NT2/D1 (cell line): ENCODE measurements around the gene RAB31.

Experiments
- DNase-seq: peaks from one replicate; pipeline ENCODE4 v3.0.0-alpha.2; 2011; ENCODE audit warnings: low read depth, low spot score
- H3K27me3 ChIP-seq: 2 replicates; pipeline ENCODE4 v1.6.0; 2011; ENCODE audit warnings: mild to moderate bottlenecking; ENCODE audit not compliant: insufficient read length, insufficient read depth
- H3K36me3 ChIP-seq: 2 replicates; pipeline ENCODE4 v1.6.1; 2011; ENCODE audit warnings: mild to moderate bottlenecking, low read length, mixed read lengths; ENCODE audit not compliant: insufficient read depth, insufficient read length
- H3K4me1 ChIP-seq: 2 replicates; pipeline ENCODE4 v1.5.1; 2011; ENCODE audit not compliant: insufficient read depth, insufficient read length
- H3K4me3 ChIP-seq: 2 replicates; pipeline ENCODE4 v1.5.1; 2011; ENCODE audit warnings: low read depth; ENCODE audit not compliant: insufficient read length
- H3K9ac ChIP-seq: 2 replicates; pipeline ENCODE4 v1.6.0; 2011; ENCODE audit warnings: low read depth; ENCODE audit not compliant: insufficient read length
- H3K9me3 ChIP-seq: 2 replicates; pipeline ENCODE4 v1.5.1; 2011; ENCODE audit warnings: mild to moderate bottlenecking, low read length; ENCODE audit not compliant: insufficient read depth
- SUZ12 ChIP-seq: IDR thresholded peaks from 2 replicates; pipeline ENCODE4 v1.6.1; 2011; ENCODE audit not compliant: insufficient read length, insufficient read depth; ENCODE audit errors: extremely low read depth
- YY1 ChIP-seq: IDR thresholded peaks from 2 replicates; pipeline ENCODE4 v1.6.1; 2011; ENCODE audit not compliant: insufficient read length, insufficient read depth
- ZNF274 ChIP-seq: IDR thresholded peaks from 2 replicates; pipeline ENCODE4 v1.6.1; 2011; ENCODE audit warnings: mild to moderate bottlenecking, low read depth, low read length

Gene RAB31

DNA sequence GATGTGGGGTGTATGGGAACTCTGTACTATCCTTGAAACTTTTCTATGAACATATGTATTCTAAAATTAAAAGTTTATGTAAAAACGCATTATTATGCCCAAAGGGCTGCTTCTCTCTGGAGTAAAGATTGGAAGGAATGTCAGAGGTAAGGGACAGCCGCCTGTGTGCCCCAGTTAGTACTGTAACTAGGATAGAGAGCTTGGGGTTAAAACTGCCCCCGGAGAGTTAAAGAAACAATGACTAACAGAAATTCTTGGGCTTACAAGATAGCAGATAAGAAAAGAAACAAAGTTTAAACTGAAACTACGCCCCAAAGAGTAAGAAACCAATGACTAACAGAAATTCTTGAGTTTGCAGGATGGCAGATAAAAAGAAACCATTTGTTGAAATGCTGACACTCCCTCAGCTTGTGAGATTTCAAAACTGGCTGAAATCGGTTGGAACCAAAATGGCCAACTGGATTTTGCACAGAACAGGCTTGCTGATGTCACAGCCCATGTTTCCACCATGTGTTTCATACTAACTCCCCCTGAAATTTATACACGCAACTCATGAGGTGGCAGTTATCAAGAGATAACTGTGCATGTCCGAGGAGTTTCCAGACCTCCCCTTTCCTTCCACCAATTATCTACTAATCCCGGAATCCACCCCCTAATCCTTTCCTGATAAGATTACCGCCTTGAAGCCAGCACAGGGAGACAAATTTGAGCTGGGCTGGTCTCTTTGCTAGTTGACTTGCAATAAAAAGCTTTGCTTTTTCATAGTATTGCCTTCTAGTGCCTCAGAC, 169.0 kb downstream of the RAB31 start:
- DNase-seq = no peak
- H3K9ac ChIP-seq = no peak overlapping the region
- no peaks in the 10 kb centered on the region for H3K36me3 ChIP-seq
- TF ChIP-seq ZNF274 (no peak), YY1 (no peak), SUZ12 (no peak)
- H3K4me1 ChIP-seq = no peaks in the 10 kb centered on the region
- H3K27me3 ChIP-seq = no peaks in the 10 kb centered on the region
- no peaks in the 10 kb centered on the region for H3K9me3 ChIP-seq
- H3K4me3 ChIP-seq = no peak overlapping the region

DNA sequence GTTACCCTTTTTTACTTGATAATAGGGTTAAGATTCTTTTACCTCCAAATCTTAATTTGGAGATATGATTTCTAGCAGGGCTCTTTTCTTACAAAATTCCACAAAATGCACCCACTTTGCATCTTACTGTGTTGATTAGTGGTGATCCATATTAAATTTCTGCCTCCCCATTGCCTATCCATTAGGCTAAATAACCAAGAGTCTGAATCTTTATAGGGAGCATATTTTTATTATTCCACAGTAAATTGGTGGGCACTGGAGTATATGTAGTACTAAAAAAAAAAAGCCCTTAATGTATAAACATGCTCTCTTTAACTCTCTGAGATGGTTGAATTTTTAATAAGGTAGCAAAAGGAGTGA, 169.5 kb downstream of the RAB31 start:
- no peak overlapping the region for H3K4me3 ChIP-seq
- DNase-seq = no peak
- no peaks in the 10 kb centered on the region for H3K27me3 ChIP-seq
- H3K9ac ChIP-seq = no peak overlapping the region
- TF ChIP-seq ZNF274 (no peak), YY1 (no peak), SUZ12 (no peak)
- no peaks in the 10 kb centered on the region for H3K36me3 ChIP-seq
- no peaks in the 10 kb centered on the region for H3K9me3 ChIP-seq
- no peaks in the 10 kb centered on the region for H3K4me1 ChIP-seq

DNA sequence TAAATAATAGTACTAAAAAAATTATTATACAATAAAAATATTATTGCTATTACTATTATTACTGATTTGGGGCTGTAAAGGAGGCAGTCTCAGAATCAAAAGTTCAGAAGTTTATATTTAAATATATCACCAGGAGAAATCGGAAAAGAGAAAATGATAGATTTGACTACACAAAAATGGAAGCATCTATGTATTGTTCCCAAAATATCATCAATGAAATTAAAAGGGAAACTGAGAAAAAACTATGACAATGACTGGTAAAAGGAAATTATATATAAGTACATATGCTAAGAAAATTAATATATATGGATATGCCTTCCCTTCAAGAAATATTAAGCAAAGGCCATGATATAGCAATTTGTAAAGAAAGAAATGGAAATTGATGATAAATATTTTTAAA, 170.0 kb downstream of the RAB31 start:
- H3K36me3 ChIP-seq = no peaks in the 10 kb centered on the region
- H3K9me3 ChIP-seq = no peaks in the 10 kb centered on the region
- no peak for DNase-seq
- no peak overlapping the region for H3K9ac ChIP-seq
- no peak overlapping the region for H3K4me3 ChIP-seq
- no peaks in the 10 kb centered on the region for H3K4me1 ChIP-seq
- no peak for TF ChIP-seq ZNF274
- TF ChIP-seq SUZ12 = no peak
- TF ChIP-seq YY1 = no peak
- H3K27me3 ChIP-seq = no peaks in the 10 kb centered on the region

DNA sequence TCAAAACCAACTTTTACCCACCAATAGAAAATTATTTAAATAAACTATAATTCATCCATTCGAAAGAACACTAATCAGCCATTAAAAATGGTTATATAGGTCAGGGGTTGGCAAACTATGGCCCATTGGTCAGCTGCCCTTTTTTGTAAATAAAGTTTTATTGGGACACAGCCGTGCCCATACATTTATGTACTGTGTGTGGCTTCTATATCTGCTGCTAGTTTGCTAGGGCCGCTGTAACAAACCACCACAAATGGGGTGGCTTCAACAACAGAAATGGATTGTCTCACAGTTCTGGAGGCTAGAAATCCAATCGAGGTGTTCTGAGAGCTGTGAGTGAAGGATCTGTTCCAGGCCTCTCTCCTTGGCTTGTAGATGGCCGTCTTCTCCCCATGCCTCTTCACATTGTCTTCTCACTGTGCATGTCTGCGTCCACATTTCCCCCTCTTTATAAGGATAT, 170.7 kb downstream of the RAB31 start:
- H3K27me3 ChIP-seq = no peaks in the 10 kb centered on the region
- no peaks in the 10 kb centered on the region for H3K36me3 ChIP-seq
- no peaks in the 10 kb centered on the region for H3K9me3 ChIP-seq
- H3K4me1 ChIP-seq = no peaks in the 10 kb centered on the region
- no peak for DNase-seq
- H3K9ac ChIP-seq = no peak overlapping the region
- no peak overlapping the region for H3K4me3 ChIP-seq
- TF ChIP-seq YY1 = no peak
- no peak for TF ChIP-seq SUZ12
- TF ChIP-seq ZNF274 = no peak

DNA sequence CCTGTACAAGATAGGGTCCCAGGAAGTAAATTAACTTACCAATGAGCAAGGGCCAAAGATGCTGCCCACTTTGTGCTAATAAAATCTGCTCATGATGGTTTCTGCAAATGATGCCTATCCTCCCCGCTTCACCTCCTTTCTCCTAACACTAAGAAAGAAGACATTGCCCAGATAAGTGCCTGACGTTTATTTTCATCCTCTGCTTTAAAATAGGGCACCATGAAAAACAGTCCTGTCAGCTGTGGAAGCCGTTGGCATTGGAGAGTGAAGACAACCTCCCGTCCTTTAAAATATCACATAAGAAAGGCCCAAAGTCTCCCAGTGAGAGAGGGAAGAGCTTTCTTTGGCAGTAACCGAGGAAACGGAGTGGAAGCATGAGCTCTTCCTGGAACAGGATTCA, 176.0 kb downstream of the RAB31 start:
- TF ChIP-seq YY1 (no peak), ZNF274 (no peak), SUZ12 (no peak)
- H3K4me3 ChIP-seq = no peak overlapping the region
- no peak overlapping the region for H3K9ac ChIP-seq
- H3K4me1 ChIP-seq = no peaks in the 10 kb centered on the region
- H3K27me3 ChIP-seq = no peaks in the 10 kb centered on the region
- no peaks in the 10 kb centered on the region for H3K9me3 ChIP-seq
- no peak for DNase-seq
- H3K36me3 ChIP-seq = no peaks in the 10 kb centered on the region

DNA sequence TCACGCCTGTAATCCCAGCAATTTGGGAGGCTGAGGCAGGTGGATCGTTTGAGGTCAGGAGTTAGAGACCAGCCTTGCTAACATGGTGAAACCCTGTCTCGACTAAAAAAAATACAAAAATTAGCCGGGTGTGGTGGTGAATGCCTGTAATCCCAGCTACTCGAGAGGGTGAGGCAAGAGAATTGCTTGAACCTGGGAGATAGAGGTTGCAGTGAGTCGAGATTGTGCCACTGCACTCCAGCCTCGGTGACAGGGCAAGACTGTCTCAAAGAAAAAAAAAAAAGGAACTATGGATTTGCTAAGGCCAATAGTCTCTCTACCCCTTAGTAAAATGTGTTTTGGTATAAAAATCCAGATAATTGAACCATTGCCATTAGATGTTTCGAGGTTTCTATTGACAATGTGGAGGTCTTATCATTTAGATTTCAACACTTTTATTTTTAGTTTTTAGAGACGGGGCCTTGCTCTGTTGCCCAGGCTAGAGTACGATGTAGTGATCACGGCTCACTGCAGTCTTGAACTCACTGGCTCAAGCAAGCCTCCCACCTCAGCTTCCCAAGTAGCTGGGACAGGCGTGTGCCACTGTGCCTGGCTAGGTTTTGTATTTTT, 176.5 kb downstream of the RAB31 start:
- H3K4me1 ChIP-seq = no peaks in the 10 kb centered on the region
- TF ChIP-seq YY1 (no peak), SUZ12 (no peak), ZNF274 (no peak)
- H3K36me3 ChIP-seq = no peaks in the 10 kb centered on the region
- no peak overlapping the region for H3K9ac ChIP-seq
- H3K9me3 ChIP-seq = no peaks in the 10 kb centered on the region
- no peak for DNase-seq
- no peak overlapping the region for H3K4me3 ChIP-seq
- H3K27me3 ChIP-seq = no peaks in the 10 kb centered on the region

DNA sequence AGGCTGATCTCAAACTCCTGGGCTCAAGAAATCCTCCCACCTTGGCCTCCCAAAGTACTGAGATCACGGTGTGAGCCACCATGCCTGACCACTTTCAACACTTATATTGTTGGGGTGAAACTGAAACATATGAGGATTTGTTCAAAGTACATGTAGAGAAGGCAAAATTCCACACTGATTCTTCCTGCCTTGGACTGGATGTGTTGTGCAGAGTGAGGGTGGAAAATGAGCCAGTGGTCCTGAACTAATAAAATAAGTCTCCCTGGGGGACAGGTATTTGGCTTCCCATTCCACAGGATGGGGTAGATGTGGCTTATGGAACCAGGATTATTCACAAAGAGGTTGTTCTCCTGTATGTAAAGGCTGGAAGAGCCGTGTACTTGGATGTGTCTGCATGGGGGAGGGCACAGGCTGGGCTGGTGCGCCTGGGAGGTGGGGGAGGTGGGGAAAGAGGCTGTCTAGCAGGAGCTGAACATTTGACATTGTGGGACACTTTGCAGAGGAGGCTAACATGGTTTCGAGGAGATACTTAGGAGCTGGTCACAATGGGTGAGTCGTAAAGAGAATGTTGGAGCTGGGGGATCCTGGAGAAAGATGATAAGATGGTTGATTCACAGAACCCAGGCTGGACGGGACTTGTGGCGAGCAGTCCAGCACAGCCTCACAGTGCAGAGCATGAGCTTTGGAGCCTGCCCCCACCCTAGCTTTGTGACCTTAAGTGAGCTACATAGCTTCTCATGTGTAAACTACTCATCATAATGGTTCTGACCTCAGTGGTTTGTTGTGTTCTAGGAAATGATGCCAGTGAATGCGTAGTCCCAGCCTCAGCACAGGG, 177.3 kb downstream of the RAB31 start, which contains the start of gene TXNDC2:
Gene TXNDC2, plus strand, starts transcription at position 804 of the 835 bp plus-strand sequence. CDS start 708 bp downstream, outside the sequence.
- H3K36me3 ChIP-seq = no peaks in the 10 kb centered on the region
- H3K9me3 ChIP-seq = no peaks in the 10 kb centered on the region
- H3K27me3 ChIP-seq = no peaks in the 10 kb centered on the region
- no peak within 1 kb of the TSS for H3K9ac ChIP-seq
- TF ChIP-seq YY1 (no peak), ZNF274 (no peak), SUZ12 (no peak)
- no peak within 1 kb of the TSS for H3K4me3 ChIP-seq
- no peaks in the 10 kb centered on the region for H3K4me1 ChIP-seq
- no peak for DNase-seq
